GM12878 (cell line): Measurements from ENCODE around the gene CELSR1.

ENCODE experiments used
- ATF2 ChIP-seq: IDR thresholded peaks from 2 replicates; pipeline ENCODE4 v1.6.1; 2012; ENCODE audit warnings: low read length, inconsistent platforms
- CHD1 ChIP-seq: IDR thresholded peaks from 2 replicates; pipeline ENCODE4 v1.6.1; 2012; ENCODE audit warnings: low read depth, low read length, improper control_type of control experiment
- CHD4 ChIP-seq: fragments of 200-600 bp; sonication (generic); IDR thresholded peaks from 2 replicates; pipeline ENCODE4 v1.6.1; 2016; ENCODE audit warnings: mild to moderate bottlenecking
- CREM ChIP-seq: IDR thresholded peaks from 2 replicates; pipeline ENCODE4 v1.6.1; 2014; ENCODE audit warnings: antibody characterized with exemption, low read depth
- FOXK2 ChIP-seq: fragments of 450-650 bp; IDR thresholded peaks from 2 replicates; pipeline ENCODE4 v1.6.1; 2017; ENCODE audit warnings: mild to moderate bottlenecking, moderate library complexity
- FOXM1 ChIP-seq: IDR thresholded peaks from 2 replicates; pipeline ENCODE4 v1.6.1; 2012; ENCODE audit warnings: low read depth, mild to moderate bottlenecking, inconsistent platforms, low read length, moderate library complexity
- JUNB ChIP-seq: IDR thresholded peaks from 2 replicates; pipeline ENCODE4 v1.6.1; 2016; ENCODE audit warnings: antibody characterized with exemption, mild to moderate bottlenecking
- NFYA ChIP-seq: IDR thresholded peaks from 2 replicates; pipeline ENCODE4 v1.6.1; 2011; ENCODE audit warnings: low read depth, mild to moderate bottlenecking, low read length, improper control_type of control experiment, borderline replicate concordance
- POLR2AphosphoS2 ChIP-seq: IDR thresholded peaks from 2 replicates; pipeline ENCODE4 v1.6.1; 2011; ENCODE audit warnings: low read depth, mild to moderate bottlenecking, low read length, improper control_type of control experiment, moderate library complexity
- RFX5 ChIP-seq: IDR thresholded peaks from 2 replicates; pipeline ENCODE4 v1.6.1; 2011; ENCODE audit warnings: low read depth, low read length, improper control_type of control experiment
- TCF3 ChIP-seq: IDR thresholded peaks from 2 replicates; pipeline ENCODE4 v1.6.1; 2012; ENCODE audit warnings: low read depth, mild to moderate bottlenecking, low read length, borderline replicate concordance; ENCODE audit not compliant: insufficient read depth
- ZSCAN29 ChIP-seq: fragments of 450-650 bp; IDR thresholded peaks from 2 replicates; pipeline ENCODE4 v1.6.1; 2017; ENCODE audit warnings: mild to moderate bottlenecking, moderate library complexity
- TF ChIP-seq, protein P1 (sequence below), 3 experiments: IDR thresholded peaks in 2 of 3; conservative IDR thresholded peaks in 1 of 3; 2 replicates each; pipeline ENCODE4 v1.5.1; 2011; ENCODE audit warnings: low read depth in 3 of 3, low read length in 3 of 3, mild to moderate bottlenecking in 3 of 3, control low read depth in 2 of 3, moderate library complexity in 2 of 3, inconsistent platforms in 1 of 3, mixed read lengths in 1 of 3; ENCODE audit not compliant: control insufficient read depth in 2 of 3, insufficient read depth in 1 of 3; ENCODE audit errors: extremely low read depth in 1 of 3

DNA sequence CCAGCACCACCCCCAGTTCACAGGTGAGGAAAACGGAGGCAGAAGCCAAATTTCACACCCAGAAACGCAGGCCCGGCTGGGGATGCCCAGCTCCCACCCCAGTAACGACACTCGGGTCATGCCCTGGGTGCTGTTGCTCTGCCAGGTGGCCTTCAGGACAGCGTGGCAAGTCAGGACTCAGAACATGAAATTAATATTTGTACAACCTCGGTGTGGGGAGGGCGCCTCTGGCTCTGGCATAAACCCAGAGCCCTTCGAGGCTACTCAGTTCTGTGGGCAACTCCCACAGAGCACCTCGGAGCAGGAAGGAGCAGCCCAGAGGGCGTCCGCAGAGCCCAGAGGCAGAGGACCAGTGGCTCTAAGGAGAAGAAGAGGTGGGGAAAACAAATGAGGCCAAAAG is 71.6 kb downstream of the CELSR1 start:
- TF ChIP-seq, protein P1, sequence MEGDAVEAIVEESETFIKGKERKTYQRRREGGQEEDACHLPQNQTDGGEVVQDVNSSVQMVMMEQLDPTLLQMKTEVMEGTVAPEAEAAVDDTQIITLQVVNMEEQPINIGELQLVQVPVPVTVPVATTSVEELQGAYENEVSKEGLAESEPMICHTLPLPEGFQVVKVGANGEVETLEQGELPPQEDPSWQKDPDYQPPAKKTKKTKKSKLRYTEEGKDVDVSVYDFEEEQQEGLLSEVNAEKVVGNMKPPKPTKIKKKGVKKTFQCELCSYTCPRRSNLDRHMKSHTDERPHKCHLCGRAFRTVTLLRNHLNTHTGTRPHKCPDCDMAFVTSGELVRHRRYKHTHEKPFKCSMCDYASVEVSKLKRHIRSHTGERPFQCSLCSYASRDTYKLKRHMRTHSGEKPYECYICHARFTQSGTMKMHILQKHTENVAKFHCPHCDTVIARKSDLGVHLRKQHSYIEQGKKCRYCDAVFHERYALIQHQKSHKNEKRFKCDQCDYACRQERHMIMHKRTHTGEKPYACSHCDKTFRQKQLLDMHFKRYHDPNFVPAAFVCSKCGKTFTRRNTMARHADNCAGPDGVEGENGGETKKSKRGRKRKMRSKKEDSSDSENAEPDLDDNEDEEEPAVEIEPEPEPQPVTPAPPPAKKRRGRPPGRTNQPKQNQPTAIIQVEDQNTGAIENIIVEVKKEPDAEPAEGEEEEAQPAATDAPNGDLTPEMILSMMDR (IDR thresholded peaks at IDR 0.05 in 2 of 3, conservative IDR thresholded peaks at IDR 0.05 in 1 of 3; ENCODE audit: control insufficient read depth in 2 of 3, extremely low read depth in 1 of 3, insufficient read depth in 1 of 3, low read depth in 3 of 3, low read length in 3 of 3) = no peak
- no peak for TF ChIP-seq CREM
- no peak for TF ChIP-seq TCF3
- TF ChIP-seq CHD1 = no peak
- TF ChIP-seq ZSCAN29 = no peak
- no peak for TF ChIP-seq CHD4
- no peak for TF ChIP-seq FOXM1
- no peak for TF ChIP-seq RFX5
- no peak for TF ChIP-seq POLR2AphosphoS2
- TF ChIP-seq JUNB = no peak
- TF ChIP-seq NFYA = no peak
- TF ChIP-seq ATF2 = no peak
- TF ChIP-seq FOXK2 = no peak
